Thoracic aorta (tissue), 2 donors: Measurements from ENCODE around the gene SLC15A1. TPM values are rescaled to one million over a fixed set of nuclear protein-coding genes. Genes with fewer than 3 reads are reported as not detected.
"Not testable (repeated sequence)": the region's sequence is repeated elsewhere in the genome, so short reads cannot be mapped to it uniquely, and the experiment has no call there.

ENCODE experiments used
- ATAC-seq: fragments of 150-250 bp; one replicate; pipeline ENCODE4 v1.8.0; 2017; ENCODE audit warnings: low read depth; ENCODE audit not compliant: insufficient number of reproducible peaks, low FRiP score
- DNase-seq: peaks from one replicate; pipeline ENCODE4 v3.0.0-alpha.2; 2020; ENCODE audit warnings: low spot score
- H3K27ac ChIP-seq, 2 donors: fragments of 200-600 bp; sonication (generic); 1 replicate in 1 of 2; 2 replicates in 1 of 2; pipeline ENCODE4 v1.5.1; 2016; ENCODE audit warnings: mild to moderate bottlenecking in 2 of 2, moderate library complexity in 2 of 2
- H3K27me3 ChIP-seq: fragments of 200-600 bp; sonication (generic); replicated peaks from 2 replicates; pipeline ENCODE4 v1.6.0; 2016; ENCODE audit warnings: mild to moderate bottlenecking; ENCODE audit not compliant: insufficient read depth
- H3K36me3 ChIP-seq: fragments of 200-600 bp; sonication (generic); one replicate; pipeline ENCODE4 v1.5.1; 2016
- H3K4me1 ChIP-seq, 2 donors: fragments of 200-600 bp; sonication (generic); 1 replicate in 1 of 2; 2 replicates in 1 of 2; pipeline versions ENCODE4 v1.5.1 to v1.6.0; 2016; ENCODE audit warnings: low read depth in 2 of 2, mild to moderate bottlenecking in 1 of 2; ENCODE audit not compliant: control insufficient read depth in 1 of 2
- H3K4me3 ChIP-seq: fragments of 200-600 bp; sonication (generic); 2 replicates; pipeline ENCODE4 v1.5.1; 2016; ENCODE audit warnings: mild to moderate bottlenecking
- H3K9me3 ChIP-seq: fragments of 200-600 bp; sonication (generic); 2 replicates; pipeline ENCODE4 v1.5.1; 2016
- CTCF ChIP-seq: fragments of 200-600 bp; sonication (generic); IDR thresholded peaks from one replicate; pipeline ENCODE4 v1.5.1; 2019; ENCODE audit warnings: antibody characterized with exemption
- total RNA-seq, 2 donors: library from RNA; depleted of rRNA; stranded (reverse); fragments of >200 nt; gene quantifications; one replicate each; pipeline versions ENCODE4 v1.1.0 to v1.2.3, GENCODE V29; 2016

The SLC15A1 gene
- total RNA-seq, 2 donors from 2014 or later = not detected

- Histone ChIP-seq H3K36me3 (no peaks in the 10 kb centered on the region), H3K27ac (no peak overlapping the region), H3K4me1 (no peaks in the 10 kb centered on the region), H3K9me3 (no peaks in the 10 kb centered on the region), H3K4me3 (no peak overlapping the region), H3K27me3 (no peaks in the 10 kb centered on the region)
- no peak for TF ChIP-seq CTCF
- DNase-seq (no peak), ATAC-seq (no peak)
Measured at GRCh38 chr13:98647121-98647520, 105.4 kb downstream of the SLC15A1 start.

GRCh38 chr13:98643479-98643878 is 109.0 kb downstream of the SLC15A1 start:
- no peak for ATAC-seq
- DNase-seq = no peak
- Histone ChIP-seq H3K36me3 (no peaks in the 10 kb centered on the region), H3K4me3 (no peak overlapping the region), H3K9me3 (no peaks in the 10 kb centered on the region), H3K4me1 (no peaks in the 10 kb centered on the region), H3K27me3 (no peaks in the 10 kb centered on the region), H3K27ac (no peak overlapping the region)
- no peak for TF ChIP-seq CTCF

- Histone ChIP-seq H3K4me3 (no peak overlapping the region), H3K4me1 (no peaks in the 10 kb centered on the region), H3K27me3 (no peaks in the 10 kb centered on the region), H3K27ac (no peak overlapping the region), H3K36me3 (no peaks in the 10 kb centered on the region), H3K9me3 (no peaks in the 10 kb centered on the region)
- ATAC-seq (no peak), DNase-seq (no peak)
- no peak for TF ChIP-seq CTCF
Measured at GRCh38 chr13:98641075-98641474, 111.4 kb downstream of the SLC15A1 start.

GRCh38 chr13:98639785-98640184 is 112.7 kb downstream of the SLC15A1 start:
- not testable (repeated sequence) for DNase-seq, H3K27ac ChIP-seq, H3K27me3 ChIP-seq, H3K4me1 ChIP-seq, ATAC-seq, H3K9me3 ChIP-seq, H3K36me3 ChIP-seq, H3K4me3 ChIP-seq

GRCh38 chr13:98638352-98638751 is 114.1 kb downstream of the SLC15A1 start:
- not testable (repeated sequence) for ATAC-seq, H3K4me3 ChIP-seq, H3K4me1 ChIP-seq, H3K27me3 ChIP-seq, H3K36me3 ChIP-seq, H3K9me3 ChIP-seq, H3K27ac ChIP-seq, DNase-seq

Other genes with a start within 250 kb of the SLC15A1 start
- 10 to 100 TPM; 50.8 to 80.3 TPM for gene STK24, start 175.6 kb downstream of the SLC15A1 start, total RNA-seq
- 100 to 1,000 TPM in 1 of 2 donors, 10 to 100 TPM in 1; 58.6 to 102 TPM for gene DOCK9, start 225.4 kb upstream of the SLC15A1 start, total RNA-seq